Measurements from ENCODE around the gene KRI1. TPM values are rescaled to one million over a fixed set of nuclear protein-coding genes. Genes with fewer than 3 reads are reported as not detected.

Gene KRI1
- total and polyA plus RNA-seq, 2 experiments from 2014 or later = 23.8 to 43.2 TPM

- Histone ChIP-seq H3K79me2 (replicated peaks; ENCODE audit: insufficient read depth) (peaks cover 11% of the 10 kb centered on the region), H3K4me3 (no peak overlapping the region), H3K27ac (ENCODE audit: low read depth) (no peak overlapping the region), H3K9me2 (ENCODE audit: insufficient read depth) (no peaks in the 10 kb centered on the region), H3K4me1 (ENCODE audit: insufficient read depth) (no peaks in the 10 kb centered on the region; the same call in 1 of the 2 replicates), H3F3A (replicated peaks; ENCODE audit: low read depth) (peaks cover 27% of the 10 kb centered on the region), H2AFZ (no peak overlapping the region), H3K4me2 (no peak overlapping the region), H4K20me1 (replicated peaks; ENCODE audit: insufficient read depth) (peaks cover 11% of the 10 kb centered on the region), H3K36me3 (ENCODE audit: insufficient read depth) (peaks cover 16% of the 10 kb centered on the region; the same call in 1 of the 2 replicates), H3K27me3 (ENCODE audit: insufficient read depth) (no peaks in the 10 kb centered on the region)
- no peak for ATAC-seq
- Mint-ChIP-seq H3K4me3 (no peak overlapping the region), H3K27ac (no peak overlapping the region), H3K4me1 (no peaks in the 10 kb centered on the region), H3K27me3 (ENCODE audit: insufficient read depth, low read depth, poor library complexity) (peaks cover 22% of the 10 kb centered on the region), H3K36me3 (ENCODE audit: low read depth) (peaks cover 71% of the 10 kb centered on the region), H3K9me3 (no peaks in the 10 kb centered on the region)
- TF ChIP-seq, protein P1, sequence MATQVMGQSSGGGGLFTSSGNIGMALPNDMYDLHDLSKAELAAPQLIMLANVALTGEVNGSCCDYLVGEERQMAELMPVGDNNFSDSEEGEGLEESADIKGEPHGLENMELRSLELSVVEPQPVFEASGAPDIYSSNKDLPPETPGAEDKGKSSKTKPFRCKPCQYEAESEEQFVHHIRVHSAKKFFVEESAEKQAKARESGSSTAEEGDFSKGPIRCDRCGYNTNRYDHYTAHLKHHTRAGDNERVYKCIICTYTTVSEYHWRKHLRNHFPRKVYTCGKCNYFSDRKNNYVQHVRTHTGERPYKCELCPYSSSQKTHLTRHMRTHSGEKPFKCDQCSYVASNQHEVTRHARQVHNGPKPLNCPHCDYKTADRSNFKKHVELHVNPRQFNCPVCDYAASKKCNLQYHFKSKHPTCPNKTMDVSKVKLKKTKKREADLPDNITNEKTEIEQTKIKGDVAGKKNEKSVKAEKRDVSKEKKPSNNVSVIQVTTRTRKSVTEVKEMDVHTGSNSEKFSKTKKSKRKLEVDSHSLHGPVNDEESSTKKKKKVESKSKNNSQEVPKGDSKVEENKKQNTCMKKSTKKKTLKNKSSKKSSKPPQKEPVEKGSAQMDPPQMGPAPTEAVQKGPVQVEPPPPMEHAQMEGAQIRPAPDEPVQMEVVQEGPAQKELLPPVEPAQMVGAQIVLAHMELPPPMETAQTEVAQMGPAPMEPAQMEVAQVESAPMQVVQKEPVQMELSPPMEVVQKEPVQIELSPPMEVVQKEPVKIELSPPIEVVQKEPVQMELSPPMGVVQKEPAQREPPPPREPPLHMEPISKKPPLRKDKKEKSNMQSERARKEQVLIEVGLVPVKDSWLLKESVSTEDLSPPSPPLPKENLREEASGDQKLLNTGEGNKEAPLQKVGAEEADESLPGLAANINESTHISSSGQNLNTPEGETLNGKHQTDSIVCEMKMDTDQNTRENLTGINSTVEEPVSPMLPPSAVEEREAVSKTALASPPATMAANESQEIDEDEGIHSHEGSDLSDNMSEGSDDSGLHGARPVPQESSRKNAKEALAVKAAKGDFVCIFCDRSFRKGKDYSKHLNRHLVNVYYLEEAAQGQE (IDR thresholded peaks at IDR 0.05; ENCODE audit: unreplicated experiment) = no peak
- TF ChIP-seq ZNF114 (CRISPR knock-in tag; IDR thresholded peaks at IDR 0.05) (no peak), ZNF462 (CRISPR knock-in tag; IDR thresholded peaks at IDR 0.05) (no peak), ZNF331 (CRISPR knock-in tag; IDR thresholded peaks at IDR 0.05; ENCODE audit: low read depth) (no peak), CTCF (conservative IDR thresholded peaks at IDR 0.05; ENCODE audit: low read depth in 2 of 2) (no peak), CREB1 (CRISPR knock-in tag; IDR thresholded peaks at IDR 0.05; ENCODE audit: low read depth) (no peak), EZH2phosphoT487 (IDR thresholded peaks at IDR 0.05; ENCODE audit: unreplicated experiment) (no peak), EZH2 (IDR thresholded peaks at IDR 0.05; ENCODE audit: low read depth, unreplicated experiment) (no peak), JUNB (IDR thresholded peaks at IDR 0.05; ENCODE audit: unreplicated experiment) (no peak), POLR2AphosphoS5 (IDR thresholded peaks at IDR 0.05; ENCODE audit: low read depth) (no peak), NANOG (IDR thresholded peaks at IDR 0.05; ENCODE audit: borderline replicate concordance) (no peak), STAT1 (IDR thresholded peaks at IDR 0.05; ENCODE audit: unreplicated experiment) (no peak)
- TF ChIP-seq, protein P2, sequence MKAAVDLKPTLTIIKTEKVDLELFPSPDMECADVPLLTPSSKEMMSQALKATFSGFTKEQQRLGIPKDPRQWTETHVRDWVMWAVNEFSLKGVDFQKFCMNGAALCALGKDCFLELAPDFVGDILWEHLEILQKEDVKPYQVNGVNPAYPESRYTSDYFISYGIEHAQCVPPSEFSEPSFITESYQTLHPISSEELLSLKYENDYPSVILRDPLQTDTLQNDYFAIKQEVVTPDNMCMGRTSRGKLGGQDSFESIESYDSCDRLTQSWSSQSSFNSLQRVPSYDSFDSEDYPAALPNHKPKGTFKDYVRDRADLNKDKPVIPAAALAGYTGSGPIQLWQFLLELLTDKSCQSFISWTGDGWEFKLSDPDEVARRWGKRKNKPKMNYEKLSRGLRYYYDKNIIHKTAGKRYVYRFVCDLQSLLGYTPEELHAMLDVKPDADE (IDR thresholded peaks at IDR 0.05) = no peak
- no peak for DNase-seq (ENCODE audit: low spot score)
Measured at GRCh38 chr19:10549733-10550132, 16.1 kb downstream of the KRI1 start.

Data from GM23338 (cell line).